HG02981 (cell line): Measurements from ENCODE around the gene RBM4B.

Experiments
- ATAC-seq: cut with Tn5 transposase; IDR thresholded peaks from one replicate; pipeline ENCODE4 v1.9.1; 2021; ENCODE audit warnings: mild to moderate bottlenecking, moderate library complexity; ENCODE audit not compliant: unreplicated experiment

RBM4B gene

DNA sequence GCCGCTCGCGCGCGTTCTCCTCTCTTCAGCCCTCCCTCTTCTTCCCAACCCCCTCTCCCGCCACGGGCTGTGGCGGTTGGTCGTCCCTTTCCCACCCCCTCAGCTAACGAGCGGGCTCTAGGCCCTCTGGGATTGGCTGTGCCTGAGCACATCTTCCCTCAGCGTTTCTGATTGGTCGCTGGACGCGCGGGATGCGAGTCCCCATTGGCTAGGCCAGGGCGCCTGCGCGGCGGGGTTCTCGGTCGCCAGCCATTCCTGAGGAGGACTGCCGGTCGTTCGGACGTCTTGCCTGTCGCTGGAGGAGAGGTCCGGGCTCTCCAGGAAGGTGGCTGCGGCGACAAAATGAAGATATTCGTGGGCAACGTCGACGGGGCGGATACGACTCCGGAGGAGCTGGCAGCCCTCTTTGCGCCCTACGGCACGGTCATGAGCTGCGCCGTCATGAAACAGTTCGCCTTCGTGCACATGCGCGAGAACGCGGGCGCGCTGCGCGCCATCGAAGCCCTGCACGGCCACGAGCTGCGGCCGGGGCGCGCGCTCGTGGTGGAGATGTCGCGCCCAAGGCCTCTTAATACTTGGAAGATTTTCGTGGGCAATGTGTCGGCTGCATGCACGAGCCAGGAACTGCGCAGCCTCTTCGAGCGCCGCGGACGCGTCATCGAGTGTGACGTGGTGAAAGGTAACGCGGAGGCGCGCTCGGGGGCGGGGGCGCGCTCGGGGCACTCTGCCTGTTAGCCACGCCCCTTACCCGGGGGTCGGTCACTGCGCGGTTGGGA is 61.1 kb downstream of the RBM4B start, which contains the start of gene RBM14:
RBM14 (plus strand) TSS at position 252 of the 776 bp plus-strand sequence; CDS start at position 343, 91 bp downstream.
- peak; percentile 91 for ATAC-seq
